ENCODE results near the gene EIF1B.

EIF1B gene

GRCh38 chr3:40340541-40341170, 31.1 kb downstream of the EIF1B start:
- no peak for DNase-seq (ENCODE audit: low spot score)

- no peak for DNase-seq (ENCODE audit: low spot score)
Measured at GRCh38 chr3:40341671-40342070, 32.2 kb downstream of the EIF1B start.

DNA sequence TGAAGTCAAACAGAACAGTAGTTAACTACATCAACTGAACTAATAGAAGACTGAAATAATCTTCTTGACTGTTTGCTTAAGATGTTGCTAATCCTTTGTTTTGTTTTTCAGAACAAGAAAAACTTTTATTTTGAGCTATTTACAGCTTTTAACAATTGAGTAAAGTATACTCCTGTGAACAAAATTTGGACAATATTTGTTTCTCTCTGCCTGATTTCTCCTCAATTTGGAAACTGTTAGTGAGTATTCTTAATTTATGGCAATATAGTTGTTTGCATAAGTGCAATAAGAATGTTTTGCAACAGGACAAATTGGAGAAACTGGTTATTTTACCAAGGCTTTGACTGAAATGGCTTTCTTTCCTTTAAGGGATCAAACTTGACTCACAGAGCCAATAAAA, 41.0 kb downstream of the EIF1B start:
- DNase-seq (ENCODE audit: low spot score), result no peak

DNA sequence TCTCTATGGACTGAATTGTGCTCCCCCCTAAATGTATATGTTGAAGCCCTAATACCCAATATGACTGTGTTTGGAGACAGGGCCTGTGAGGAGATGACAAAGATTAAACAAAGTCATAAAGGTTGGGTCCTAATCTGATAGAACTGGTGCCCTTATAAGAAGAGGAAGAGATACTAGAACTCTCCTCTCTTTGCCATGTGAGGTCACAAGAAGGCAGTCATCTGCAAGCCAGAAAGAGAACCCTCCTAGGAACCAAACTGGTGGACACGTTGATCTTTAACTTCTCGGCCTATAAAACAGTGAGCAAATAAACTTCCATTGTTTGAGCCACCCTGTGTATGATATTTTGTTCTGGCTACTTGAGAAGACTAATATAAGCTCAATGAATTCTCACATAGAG, 45.9 kb downstream of the EIF1B start:
- no peak for DNase-seq (ENCODE audit: low spot score)

DNA sequence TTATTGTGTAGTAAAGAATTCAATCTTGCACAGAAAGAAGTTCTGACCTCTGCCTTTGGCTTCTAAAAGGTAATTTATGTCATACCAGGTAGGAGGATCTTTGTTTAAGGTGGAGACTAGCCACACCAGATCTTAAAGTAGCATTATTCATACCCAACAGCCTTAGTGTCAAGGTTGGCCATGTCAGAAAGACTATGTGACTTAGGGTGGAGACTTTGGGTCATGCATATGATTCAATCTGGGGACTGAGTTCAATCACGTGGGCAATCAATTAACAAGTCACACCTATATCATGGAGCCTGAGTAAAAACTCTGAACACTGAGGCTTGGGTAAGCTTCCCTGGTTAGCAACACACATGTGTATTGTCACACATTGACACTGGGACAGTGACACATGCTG, 48.9 kb downstream of the EIF1B start:
- DNase-seq (ENCODE audit: low spot score), result no peak
